NCI-H524 treated with DMSO at 0.1 percent for 48 hours (cell line): ENCODE data around the gene LSM14B.
"Not testable (repeated sequence)": the region's sequence is repeated elsewhere in the genome, so short reads cannot be mapped to it uniquely, and the experiment has no call there.

Source experiments
- DNase-seq: peaks from one replicate; lab custom pipeline; 2025; lab: John Stamatoyannopoulos, UW

Gene LSM14B

DNA sequence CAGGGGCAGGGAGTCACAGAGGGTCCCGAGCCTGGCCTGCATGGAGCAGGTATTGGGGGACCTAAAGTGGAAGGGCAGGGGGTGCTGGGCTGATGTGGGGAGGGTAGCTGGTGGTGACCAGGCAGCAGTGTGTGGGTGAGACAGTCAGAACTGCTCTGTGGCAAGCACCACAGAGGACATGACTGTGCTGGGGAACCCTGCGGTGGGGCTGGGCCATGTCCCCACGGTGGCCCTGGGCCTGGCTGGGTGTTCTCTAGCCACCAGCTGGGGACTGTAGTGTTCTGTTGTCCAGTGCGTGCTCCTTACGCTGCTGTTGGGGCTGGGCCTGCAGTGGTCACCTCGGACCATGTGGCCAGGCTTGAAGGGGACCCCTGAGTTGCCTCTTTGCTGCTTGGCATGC is 24.9 kb downstream of the LSM14B start:
- no peak for DNase-seq

DNA sequence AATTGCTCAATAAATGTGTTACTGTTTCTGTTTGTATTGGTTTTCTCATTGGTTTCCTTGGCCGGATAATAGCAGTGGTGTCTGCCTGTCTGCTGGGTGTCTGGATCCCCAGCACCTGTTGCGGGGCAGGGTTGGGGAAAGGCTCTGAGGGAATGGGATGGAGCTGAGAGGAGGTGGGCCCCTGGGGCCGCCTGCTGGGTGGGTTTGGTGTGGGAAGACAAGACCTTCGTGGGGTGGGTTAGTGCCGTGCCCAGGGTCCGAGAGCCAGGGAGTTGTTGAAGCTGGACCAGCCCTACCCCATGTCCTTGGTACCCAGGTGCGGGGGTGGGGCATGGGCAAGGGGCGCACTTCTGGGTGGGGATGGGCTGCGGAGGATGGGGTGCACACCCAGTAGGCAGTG is 25.3 kb downstream of the LSM14B start:
- no peak for DNase-seq

GRCh38 chr20:62148383-62148782 is 26.1 kb downstream of the LSM14B start:
- not testable (repeated sequence) for DNase-seq

DNA sequence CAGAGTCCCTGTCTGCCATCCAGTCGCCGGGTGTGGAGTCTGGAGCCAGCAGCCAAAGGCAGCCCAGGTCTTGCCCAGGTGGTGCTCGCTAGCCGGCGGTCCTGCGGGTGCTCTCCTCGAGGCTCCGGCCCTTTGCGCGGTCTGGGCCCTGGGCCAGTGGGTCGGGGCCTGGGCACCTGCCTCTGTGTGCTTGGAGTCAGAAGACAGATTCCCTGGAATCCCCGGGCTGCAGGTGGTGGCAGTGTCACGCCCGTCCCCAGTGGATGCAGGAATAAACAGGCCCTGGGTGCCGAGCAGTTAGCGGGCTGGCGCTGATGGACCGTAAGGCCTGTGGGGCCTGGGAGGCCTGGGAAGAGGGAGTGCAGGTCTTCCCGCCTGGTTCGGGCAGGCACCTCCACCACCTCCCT is 26.6 kb downstream of the LSM14B start:
- DNase-seq: no peak

DNA sequence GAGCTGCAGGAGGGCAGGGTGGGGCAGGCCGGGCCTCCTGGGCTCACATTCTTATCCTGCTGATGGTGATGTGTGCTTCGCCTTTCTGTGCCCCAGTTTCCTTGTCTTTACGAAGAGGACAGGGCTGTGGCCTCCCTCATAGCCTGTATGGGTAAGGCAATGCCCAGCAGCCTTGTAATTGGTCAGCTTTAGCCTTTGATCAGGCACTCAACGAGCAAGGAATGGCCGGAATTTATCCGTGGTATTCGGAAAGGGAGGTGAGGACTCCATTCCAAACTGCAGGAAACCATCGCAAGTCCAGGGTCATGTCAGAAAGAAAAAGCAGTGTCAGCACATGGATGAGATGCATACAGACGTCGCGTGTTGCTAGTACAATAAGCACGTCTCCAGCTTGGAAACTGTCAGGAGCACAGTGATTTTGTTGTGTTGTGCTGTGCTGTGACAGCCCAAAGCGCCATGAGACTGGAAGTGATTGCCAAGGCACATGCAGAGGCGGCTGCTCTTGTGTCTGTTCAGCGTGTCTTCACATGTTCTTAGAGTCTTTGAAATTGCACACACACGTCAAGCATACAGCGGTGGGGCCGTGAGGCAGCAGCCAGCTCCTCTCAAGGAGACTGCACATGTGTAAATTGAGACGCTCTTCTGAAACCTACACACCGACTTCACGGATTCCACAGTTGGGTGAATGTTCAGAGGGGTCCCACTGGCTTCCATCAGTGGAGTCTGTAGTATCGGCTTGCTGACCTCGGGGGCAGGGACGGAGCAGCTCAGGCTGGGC is 27.4 kb downstream of the LSM14B start:
- DNase-seq: no peak

- DNase-seq: no peak
Observed at GRCh38 chr20:62150310-62150575, 28.0 kb downstream of the LSM14B start.

DNA sequence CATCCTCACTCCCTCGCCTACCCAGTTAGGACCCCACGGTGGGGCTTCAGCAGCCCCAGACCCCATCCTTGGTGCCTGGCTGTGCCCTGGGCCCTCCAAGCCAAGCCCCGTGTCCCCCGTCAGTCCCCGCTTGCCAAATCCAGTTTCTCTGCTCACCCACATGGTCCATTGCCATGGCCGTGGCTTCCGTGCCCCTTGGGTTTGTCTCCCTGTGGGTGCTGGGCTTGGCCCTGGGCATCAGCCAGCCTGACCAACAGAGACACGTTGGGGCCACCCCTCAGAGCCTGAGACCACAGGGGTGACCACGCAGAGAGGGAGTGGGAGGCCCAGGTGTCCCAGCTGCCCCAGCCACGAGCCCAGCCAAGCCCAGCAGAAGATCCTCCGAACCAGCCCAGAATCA is 28.9 kb downstream of the LSM14B start:
- no peak for DNase-seq

DNA sequence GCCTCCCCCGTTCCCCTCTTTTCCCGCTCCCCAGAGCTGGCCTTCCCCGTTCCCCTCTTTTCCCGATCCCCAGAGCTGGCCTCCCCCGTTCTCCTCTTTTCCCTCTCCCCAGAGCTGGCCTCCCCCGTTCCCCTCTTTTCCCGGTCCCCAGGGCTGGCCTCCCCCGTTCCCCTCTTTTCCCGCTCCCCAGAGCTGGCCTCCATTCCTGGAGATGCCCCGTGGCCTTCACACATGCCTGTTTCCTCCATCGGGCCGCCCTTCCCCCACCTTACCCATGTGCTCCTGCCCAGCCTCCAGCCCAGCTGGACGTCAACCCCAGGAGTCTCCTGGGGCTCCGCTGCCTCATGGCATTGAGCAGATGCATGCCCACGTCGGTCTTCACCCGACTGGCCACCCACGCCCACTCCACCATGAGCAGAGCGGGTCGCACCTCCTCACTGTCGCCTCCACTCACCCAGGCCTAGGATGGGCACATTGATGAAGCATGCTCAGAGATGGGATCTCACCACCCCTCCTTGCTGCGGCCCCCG is 29.6 kb downstream of the LSM14B start:
- DNase-seq: no peak

DNA sequence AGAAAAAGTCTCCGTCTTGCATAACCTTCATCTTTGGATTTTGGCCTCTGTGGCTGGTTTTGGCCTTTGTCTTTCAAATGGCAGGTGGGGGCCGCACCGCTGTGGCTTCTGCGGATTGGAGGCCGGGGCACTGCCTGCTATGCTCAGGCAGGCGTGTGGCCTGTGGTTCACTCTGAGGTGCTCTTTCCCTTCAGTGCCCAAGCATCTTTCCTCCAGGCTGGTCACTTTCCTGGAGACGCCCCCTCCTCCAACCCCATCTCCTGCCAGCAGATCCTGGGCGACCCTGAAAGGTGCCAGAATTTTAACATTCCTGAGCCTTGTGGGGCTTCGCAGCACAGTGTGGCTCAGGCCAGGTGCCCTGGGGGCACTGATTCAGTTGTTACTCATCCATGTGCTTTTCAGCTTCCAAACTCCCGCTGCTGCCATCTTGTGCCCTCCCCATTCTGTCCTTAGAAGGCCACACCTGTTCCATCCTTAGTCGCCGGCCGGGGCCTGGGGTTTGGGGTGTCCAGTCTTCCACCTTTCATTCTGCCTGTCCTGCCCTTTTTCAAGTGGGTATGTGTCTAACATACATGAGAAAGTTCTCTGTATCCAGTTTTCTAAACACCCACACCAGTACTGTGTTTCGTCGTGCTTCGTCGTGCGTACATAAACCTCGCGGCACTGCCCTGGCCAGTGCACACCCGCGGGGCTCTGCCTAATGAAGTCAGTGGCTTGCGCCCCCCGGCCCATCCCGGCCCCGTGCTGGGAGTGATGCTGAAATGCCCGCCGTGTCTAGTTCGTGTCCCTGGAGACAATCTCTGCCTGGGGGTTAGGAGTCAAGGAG is 33.4 kb downstream of the LSM14B start:
- DNase-seq: no peak

- DNase-seq: no peak
Observed at GRCh38 chr20:62156254-62156556, 33.9 kb downstream of the LSM14B start.

DNA sequence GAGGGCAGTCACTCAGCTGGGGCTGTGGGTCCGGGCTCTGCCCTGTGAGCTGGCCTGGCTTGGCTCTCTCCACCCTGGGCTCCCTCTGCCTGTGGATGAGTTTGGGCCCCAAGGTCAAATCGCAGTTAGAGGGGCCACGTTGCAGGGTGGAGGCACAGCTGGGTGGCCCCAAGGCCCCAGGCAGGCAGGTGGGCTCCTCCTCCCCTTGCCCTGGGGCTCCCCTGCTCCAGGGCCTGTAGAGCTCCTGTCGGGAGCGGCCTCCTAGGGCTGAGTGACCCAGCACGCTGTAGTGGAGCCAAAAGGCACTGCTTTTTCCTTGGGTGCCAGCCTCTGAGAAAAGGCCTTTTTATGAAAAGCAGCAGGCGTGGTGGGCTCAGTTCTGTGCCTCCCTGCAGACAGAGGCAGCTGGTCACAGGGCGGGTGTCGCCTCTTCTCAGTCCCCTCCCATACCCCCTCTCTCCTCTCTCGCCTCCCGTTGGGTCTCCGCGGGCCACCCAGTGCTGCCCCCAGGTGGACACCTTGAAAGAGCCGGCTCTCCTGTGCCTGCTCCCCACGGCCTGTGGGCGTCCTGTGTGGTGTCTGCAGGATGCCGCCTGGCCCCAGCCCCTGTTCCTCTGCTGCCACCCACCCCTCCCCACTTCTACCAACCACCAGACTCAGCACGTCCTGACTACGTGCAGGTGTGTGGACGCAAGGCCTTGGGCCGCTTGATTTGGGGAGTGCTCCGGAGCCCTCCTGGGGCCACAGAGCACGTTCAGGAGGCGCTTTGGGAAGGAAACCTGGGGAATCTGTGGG is 34.5 kb downstream of the LSM14B start:
- no peak for DNase-seq

DNA sequence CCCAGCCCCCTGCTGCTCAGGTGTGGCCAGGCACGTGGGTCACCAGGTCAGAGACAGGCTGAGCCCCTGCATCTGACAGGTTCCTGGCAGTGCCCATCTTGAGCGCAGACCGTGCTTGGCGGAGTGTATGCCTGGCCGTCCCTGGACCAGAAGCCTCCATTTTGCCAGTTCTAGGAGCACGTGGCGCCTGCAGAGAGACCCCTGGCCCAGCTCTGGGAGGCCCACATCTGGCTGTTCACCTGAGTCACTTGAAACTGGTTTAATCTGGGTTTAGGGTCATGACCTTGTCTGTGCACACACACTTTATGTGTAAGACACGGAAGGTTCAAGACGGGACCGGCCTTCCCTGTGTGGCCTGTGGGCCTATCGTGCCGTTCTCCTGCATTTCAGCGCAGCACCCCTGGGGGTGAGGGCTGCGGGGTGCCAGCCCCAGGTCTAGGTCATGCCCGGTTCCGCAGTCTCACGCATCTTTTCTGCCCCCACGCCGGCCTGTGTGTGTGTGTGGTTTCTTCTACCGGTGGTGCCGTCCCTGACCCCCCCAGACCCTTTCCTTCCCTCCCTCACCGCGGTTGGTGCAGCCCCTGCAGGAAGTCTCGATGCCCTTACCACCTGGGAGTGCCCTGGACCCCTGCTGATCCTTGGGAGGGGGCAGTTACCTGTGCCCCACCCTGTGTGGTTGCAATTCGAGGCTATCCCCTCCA is 35.3 kb downstream of the LSM14B start:
- DNase-seq: no peak

DNA sequence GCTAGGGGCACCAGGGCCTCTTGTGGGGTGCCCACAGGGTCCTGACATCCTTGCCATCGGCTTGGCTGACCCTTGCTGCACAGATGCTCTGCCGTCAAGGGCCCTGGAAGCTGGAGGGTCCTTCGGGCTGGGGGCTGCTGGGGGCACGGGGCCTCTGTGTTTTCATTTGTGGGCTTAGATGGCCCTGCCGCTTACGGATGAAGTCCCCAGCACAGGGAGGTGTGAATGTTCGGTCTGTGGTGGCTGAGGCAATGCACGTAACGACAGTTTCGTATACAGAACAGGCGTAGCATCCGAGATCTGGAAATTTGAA is 35.8 kb downstream of the LSM14B start:
- DNase-seq: no peak

DNA sequence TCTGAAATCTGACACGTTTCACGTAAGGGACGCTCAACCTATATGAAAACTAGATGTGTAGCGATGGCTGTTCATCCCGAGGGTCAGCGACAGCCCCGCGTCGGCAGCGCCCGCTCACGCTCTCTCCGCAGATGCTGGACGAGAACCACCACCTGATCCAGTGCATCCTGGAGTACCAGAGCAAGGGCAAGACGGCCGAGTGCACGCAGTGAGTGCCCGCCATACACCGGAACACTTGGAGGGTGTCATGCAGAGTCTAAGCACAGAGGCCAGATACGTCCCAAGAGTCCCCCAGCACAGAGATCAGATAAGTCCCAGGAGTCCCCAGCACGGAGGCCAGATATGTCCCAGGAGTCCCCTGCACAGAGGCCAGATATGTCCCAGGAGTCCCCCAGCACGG is 36.3 kb downstream of the LSM14B start:
- no peak for DNase-seq

GRCh38 chr20:62159052-62159451 is 36.8 kb downstream of the LSM14B start:
- DNase-seq: no peak

DNA sequence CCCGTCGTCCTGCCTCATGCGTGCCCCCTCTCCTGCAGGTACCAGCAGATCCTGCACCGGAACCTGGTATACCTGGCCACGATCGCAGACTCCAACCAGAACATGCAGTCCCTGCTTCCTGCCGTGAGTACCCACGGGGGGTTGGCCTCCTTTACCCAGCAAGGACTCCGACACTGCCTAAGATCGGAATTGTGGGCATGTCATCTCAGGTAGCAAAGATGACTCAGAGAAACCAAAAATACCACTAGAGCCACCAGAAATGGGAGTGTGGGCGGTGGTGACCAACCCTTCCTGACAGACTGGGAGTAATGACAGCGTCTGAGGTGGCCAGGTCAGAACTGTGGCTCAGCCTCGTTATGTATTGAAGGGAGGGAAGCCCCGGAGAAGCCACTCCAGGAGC is 37.6 kb downstream of the LSM14B start:
- no peak for DNase-seq

- no peak for DNase-seq
Observed at GRCh38 chr20:62160253-62160652, 38.0 kb downstream of the LSM14B start.

- DNase-seq: no peak
Observed at GRCh38 chr20:62160876-62161275, 38.6 kb downstream of the LSM14B start.

DNA sequence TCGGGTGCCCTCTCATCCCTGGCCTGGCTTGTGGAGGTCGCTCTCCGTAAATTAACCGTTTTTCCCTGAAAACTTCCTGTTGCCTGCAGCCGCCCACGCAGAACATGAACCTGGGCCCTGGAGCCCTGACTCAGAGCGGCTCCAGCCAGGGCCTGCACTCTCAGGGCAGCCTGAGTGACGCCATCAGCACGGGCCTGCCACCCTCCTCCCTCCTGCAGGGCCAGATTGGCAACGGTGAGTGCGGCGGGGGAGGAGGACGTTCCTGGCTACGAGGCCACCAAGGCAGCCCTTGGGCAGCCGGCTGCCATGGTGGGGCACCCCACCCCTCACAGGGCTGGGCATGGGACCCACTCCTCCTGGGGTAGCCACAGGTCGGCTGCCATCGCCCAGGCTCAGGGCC is 39.1 kb downstream of the LSM14B start:
- DNase-seq: no peak

- DNase-seq: no peak
Observed at GRCh38 chr20:62162765-62163484, 40.6 kb downstream of the LSM14B start.

- DNase-seq: no peak
Observed at GRCh38 chr20:62163485-62163865, 41.2 kb downstream of the LSM14B start.
